Liver (tissue), 3 donors: ENCODE data around the gene POLN.

Source experiments
- ATF3 ChIP-seq: IDR thresholded peaks from 2 replicates; pipeline ENCODE4 v1.6.1; 2016; ENCODE audit warnings: antibody characterized with exemption
- CTCF ChIP-seq: fragments of 150-350 bp; IDR thresholded peaks from 2 replicates; pipeline ENCODE4 v1.5.1; 2017; ENCODE audit warnings: improper control_type of control experiment, low read depth, low read length; ENCODE audit not compliant: missing input control
- EGR1 ChIP-seq, 2 donors: IDR thresholded peaks; 2 replicates each; pipeline ENCODE4 v1.6.1; 2016 to 2018; ENCODE audit warnings: antibody characterized with exemption in 2 of 2, low read depth in 2 of 2
- FOXA1 ChIP-seq: IDR thresholded peaks from 2 replicates; pipeline ENCODE4 v1.6.1; 2016; ENCODE audit warnings: antibody characterized with exemption
- JUND ChIP-seq, 2 donors: IDR thresholded peaks; 2 replicates each; pipeline ENCODE4 v1.6.1; 2016; ENCODE audit warnings: antibody characterized with exemption in 2 of 2
- MAX ChIP-seq: IDR thresholded peaks from 2 replicates; pipeline ENCODE4 v1.6.1; 2016; ENCODE audit warnings: antibody characterized with exemption
- NR2F2 ChIP-seq: IDR thresholded peaks from 2 replicates; pipeline ENCODE4 v1.6.1; 2016; ENCODE audit warnings: antibody characterized with exemption
- RAD21 ChIP-seq, 2 donors: IDR thresholded peaks; 2 replicates each; pipeline ENCODE4 v1.6.1; 2016; ENCODE audit warnings: antibody characterized with exemption in 2 of 2, mild to moderate bottlenecking in 2 of 2
- REST ChIP-seq: IDR thresholded peaks from 2 replicates; pipeline ENCODE4 v1.6.1; 2016; ENCODE audit warnings: antibody characterized with exemption, mild to moderate bottlenecking
- RXRA ChIP-seq, 2 donors: IDR thresholded peaks; 2 replicates each; pipeline ENCODE4 v1.6.1; 2017 to 2018; ENCODE audit warnings: antibody characterized with exemption in 2 of 2, mild to moderate bottlenecking in 1 of 2
- SP1 ChIP-seq: IDR thresholded peaks from 2 replicates; pipeline ENCODE4 v1.6.1; 2018; ENCODE audit warnings: antibody characterized with exemption, mild to moderate bottlenecking
- TAF1 ChIP-seq: conservative IDR thresholded peaks from 2 replicates; pipeline ENCODE4 v1.6.1; 2016; ENCODE audit warnings: antibody characterized with exemption, mild to moderate bottlenecking
- YY1 ChIP-seq: IDR thresholded peaks from 2 replicates; pipeline ENCODE4 v1.6.1; 2016; ENCODE audit warnings: antibody characterized with exemption, mild to moderate bottlenecking
- donor health status: healthy.
- donor health status: healthy.

- TF ChIP-seq CTCF (no peak), RAD21 (IDR thresholded peaks at IDR 0.05) (no peak), MAX (no peak), REST (no peak), TAF1 (no peak), NR2F2 (no peak), FOXA1 (no peak), YY1 (no peak), ATF3 (no peak), RXRA (IDR thresholded peaks at IDR 0.05) (no peak), SP1 (no peak), EGR1 (IDR thresholded peaks at IDR 0.05; ENCODE audit: low read depth in 2 of 2) (no peak), JUND (IDR thresholded peaks at IDR 0.05) (no peak)
Observed at GRCh38 chr4:2277956-2278355, 36.0 kb upstream of the POLN start.
